Neuron (in vitro differentiated cells): ENCODE results near the gene GATA3.

ENCODE experiments used
- H2AFZ ChIP-seq: one replicate; pipeline ENCODE4 v1.6.1; 2013; ENCODE audit warnings: low read depth, mild to moderate bottlenecking, inconsistent platforms, low read length, moderate library complexity
- H3K27me3 ChIP-seq: one replicate; pipeline ENCODE4 v1.6.1; 2013; ENCODE audit warnings: low read length; ENCODE audit not compliant: insufficient read depth
- H3K36me3 ChIP-seq: one replicate; pipeline ENCODE4 v1.6.1; 2013; ENCODE audit warnings: low read length; ENCODE audit not compliant: insufficient read depth
- H3K4me1 ChIP-seq: one replicate; pipeline ENCODE4 v1.6.1; 2013; ENCODE audit warnings: low read length; ENCODE audit not compliant: insufficient read depth
- H3K4me3 ChIP-seq: 2 replicates; pipeline ENCODE4 v1.5.1; 2013; ENCODE audit warnings: mild to moderate bottlenecking, low read length, moderate library complexity
- H3K9me3 ChIP-seq: one replicate; pipeline ENCODE4 v1.6.1; 2013; ENCODE audit warnings: low read length

GATA3 gene

GRCh38 chr10:8033812-8034465, 20.5 kb upstream of the GATA3 start:
- Histone ChIP-seq H2AFZ (no peak overlapping the region), H3K9me3 (no peaks in the 10 kb centered on the region), H3K4me1 (peaks cover 25% of the 10 kb centered on the region), H3K4me3 (no peak overlapping the region), H3K36me3 (no peaks in the 10 kb centered on the region), H3K27me3 (peaks cover 74% of the 10 kb centered on the region)

GRCh38 chr10:8034466-8035005, 20.0 kb upstream of the GATA3 start:
- Histone ChIP-seq H3K4me3 (no peak overlapping the region), H3K9me3 (no peaks in the 10 kb centered on the region), H3K27me3 (peaks cover 80% of the 10 kb centered on the region), H3K36me3 (no peaks in the 10 kb centered on the region), H3K4me1 (peaks cover 25% of the 10 kb centered on the region), H2AFZ (no peak overlapping the region)

- H3K4me3 ChIP-seq: no peak overlapping the region
These were observed 19.4 kb upstream of the GATA3 start for GRCh38 chr10:8035006-8035640.

GRCh38 chr10:8035641-8036470, 18.6 kb upstream of the GATA3 start:
- Histone ChIP-seq H2AFZ (no peak overlapping the region), H3K27me3 (peaks cover 86% of the 10 kb centered on the region), H3K4me1 (peaks cover 25% of the 10 kb centered on the region), H3K36me3 (no peaks in the 10 kb centered on the region), H3K9me3 (no peaks in the 10 kb centered on the region), H3K4me3 (no peak overlapping the region)

More at GRCh38 chr10:8035006-8035640, 19.4 kb upstream of the GATA3 start:
- H3K9me3 ChIP-seq: no peaks in the 10 kb centered on the region
- H2AFZ ChIP-seq: no peak overlapping the region
- peaks cover 86% of the 10 kb centered on the region for H3K27me3 ChIP-seq
- H3K4me1 ChIP-seq: peaks cover 25% of the 10 kb centered on the region
- H3K36me3 ChIP-seq: no peaks in the 10 kb centered on the region

GRCh38 chr10:8036506-8037198, 17.8 kb upstream of the GATA3 start:
- Histone ChIP-seq H3K36me3 (no peaks in the 10 kb centered on the region), H2AFZ (no peak overlapping the region), H3K4me1 (peaks cover 25% of the 10 kb centered on the region), H3K9me3 (no peaks in the 10 kb centered on the region), H3K27me3 (peaks cover 86% of the 10 kb centered on the region), H3K4me3 (no peak overlapping the region)

- Histone ChIP-seq H3K9me3 (no peaks in the 10 kb centered on the region), H3K27me3 (peaks cover 86% of the 10 kb centered on the region), H3K4me3 (no peak overlapping the region), H3K4me1 (peaks cover 25% of the 10 kb centered on the region), H2AFZ (no peak overlapping the region), H3K36me3 (no peaks in the 10 kb centered on the region)
These were observed 17.2 kb upstream of the GATA3 start for GRCh38 chr10:8037199-8037801.

- Histone ChIP-seq H3K4me3 (no peak overlapping the region), H3K4me1 (peaks cover 25% of the 10 kb centered on the region), H3K9me3 (no peaks in the 10 kb centered on the region), H2AFZ (no peak overlapping the region), H3K36me3 (no peaks in the 10 kb centered on the region), H3K27me3 (peaks cover 89% of the 10 kb centered on the region)
These were observed 16.3 kb upstream of the GATA3 start for GRCh38 chr10:8037941-8038894.

GRCh38 chr10:8039321-8039881, 15.1 kb upstream of the GATA3 start:
- H2AFZ ChIP-seq: no peak overlapping the region
- H3K4me1 ChIP-seq: peaks cover 14% of the 10 kb centered on the region

GRCh38 chr10:8040651-8041050, 13.8 kb upstream of the GATA3 start:
- Histone ChIP-seq H3K27me3 (peaks cover 98% of the 10 kb centered on the region), H3K36me3 (no peaks in the 10 kb centered on the region), H3K4me3 (no peak overlapping the region), H3K9me3 (no peaks in the 10 kb centered on the region), H2AFZ (no peak overlapping the region), H3K4me1 (peaks cover 8% of the 10 kb centered on the region)

More at GRCh38 chr10:8039321-8039881, 15.1 kb upstream of the GATA3 start:
- Histone ChIP-seq H3K4me3 (no peak overlapping the region), H3K36me3 (no peaks in the 10 kb centered on the region), H3K9me3 (no peaks in the 10 kb centered on the region), H3K27me3 (peaks cover 89% of the 10 kb centered on the region)

GRCh38 chr10:8041284-8041991, 13.1 kb upstream of the GATA3 start:
- Histone ChIP-seq H3K9me3 (no peaks in the 10 kb centered on the region), H3K36me3 (no peaks in the 10 kb centered on the region), H3K27me3 (peaks cover 98% of the 10 kb centered on the region)

More at GRCh38 chr10:8041284-8041991, 13.1 kb upstream of the GATA3 start:
- Histone ChIP-seq H2AFZ (no peak overlapping the region), H3K4me3 (no peak overlapping the region), H3K4me1 (peaks cover 3% of the 10 kb centered on the region)
